Loucy (cell line): ENCODE measurements around the gene LEF1.

ENCODE experiments used
- CTCF ChIP-seq: fragments of 200-600 bp; sonication (generic); conservative IDR thresholded peaks from 2 replicates; pipeline ENCODE4 v1.5.1; 2014; ENCODE audit warnings: mild to moderate bottlenecking, antibody characterized with exemption, low read length
- EZH2phosphoT487 ChIP-seq: fragments of 200-600 bp; IDR thresholded peaks from 2 replicates; pipeline ENCODE4 v1.6.1; 2018; ENCODE audit warnings: antibody characterized with exemption, mild to moderate bottlenecking, moderate library complexity, borderline replicate concordance

- TF ChIP-seq CTCF (no peak), EZH2phosphoT487 (no peak)
Measured at GRCh38 chr4:108094131-108094530, 74.6 kb downstream of the LEF1 start.
